ENCODE measurements around the gene HAO1.
"Not testable (repeated sequence)": the region's sequence is repeated elsewhere in the genome, so short reads cannot be mapped to it uniquely, and the experiment has no call there.

HAO1 gene

GRCh38 chr20:7856756-7857155 lies 83.5 kb downstream of the HAO1 start:
- no peaks in the 10 kb centered on the region for H3K9me3 Mint-ChIP-seq
- peaks cover 6% of the 10 kb centered on the region for H3K4me1 Mint-ChIP-seq (ENCODE audit: low read depth)
- no peak overlapping the region for H3K27ac Mint-ChIP-seq
- H3K36me3 Mint-ChIP-seq (ENCODE audit: low read depth): no peaks in the 10 kb centered on the region
- H3K27me3 Mint-ChIP-seq: no peaks in the 10 kb centered on the region
- H3K4me3 Mint-ChIP-seq: no peak overlapping the region
- intact Hi-C loops (cut with micrococcal nuclease): no loop called here

DNA sequence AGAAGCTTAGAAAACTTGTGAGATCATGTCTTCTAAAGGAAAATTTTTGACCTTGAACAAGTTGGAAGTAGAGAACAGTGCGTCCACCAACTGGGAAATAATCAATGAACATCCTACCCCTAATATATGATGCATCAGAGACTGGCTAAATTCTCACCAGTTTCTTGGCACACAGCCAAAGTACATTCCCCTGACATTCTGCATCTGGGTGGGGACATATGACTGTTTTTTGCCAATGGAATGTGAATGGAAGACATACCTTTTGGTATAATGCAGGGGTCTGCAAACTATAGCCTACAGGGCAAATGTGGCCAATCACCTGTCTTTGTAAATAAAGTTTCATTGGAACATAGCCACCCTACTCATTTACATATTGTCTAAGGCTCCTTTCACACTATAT lies 84.7 kb downstream of the HAO1 start:
- Mint-ChIP-seq H3K36me3 (ENCODE audit: low read depth) (no peaks in the 10 kb centered on the region), H3K9me3 (no peaks in the 10 kb centered on the region), H3K4me1 (ENCODE audit: low read depth) (peaks cover 6% of the 10 kb centered on the region), H3K27me3 (peaks cover 1% of the 10 kb centered on the region), H3K4me3 (no peak overlapping the region), H3K27ac (no peak overlapping the region)
- intact Hi-C loops (cut with micrococcal nuclease): no loop called here

DNA sequence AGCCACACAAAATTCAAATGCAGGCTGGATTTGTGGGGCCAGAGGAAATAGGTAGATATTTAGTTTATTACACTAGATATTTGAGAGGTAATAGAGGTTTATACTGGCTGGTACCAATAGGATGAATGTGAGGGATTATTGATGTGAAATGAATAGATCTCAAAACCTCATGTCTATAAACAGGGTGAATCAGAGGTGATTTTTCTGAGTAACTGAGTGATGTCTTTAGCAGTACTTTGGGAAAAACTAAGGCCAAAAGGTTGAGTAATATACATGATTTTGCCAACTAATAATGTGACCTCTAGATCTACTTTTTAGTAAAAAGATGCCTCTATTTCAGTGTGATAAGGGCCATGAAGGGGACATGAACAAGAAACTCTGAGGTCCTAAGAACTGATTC lies 86.8 kb downstream of the HAO1 start:
- intact Hi-C loops (cut with micrococcal nuclease): no loop called here
- H3K27ac Mint-ChIP-seq: no peak overlapping the region
- peaks cover 4% of the 10 kb centered on the region for H3K27me3 Mint-ChIP-seq
- H3K4me3 Mint-ChIP-seq: no peak overlapping the region
- H3K9me3 Mint-ChIP-seq: no peaks in the 10 kb centered on the region
- H3K4me1 Mint-ChIP-seq (ENCODE audit: low read depth): peaks cover 6% of the 10 kb centered on the region
- no peaks in the 10 kb centered on the region for H3K36me3 Mint-ChIP-seq (ENCODE audit: low read depth)

DNA sequence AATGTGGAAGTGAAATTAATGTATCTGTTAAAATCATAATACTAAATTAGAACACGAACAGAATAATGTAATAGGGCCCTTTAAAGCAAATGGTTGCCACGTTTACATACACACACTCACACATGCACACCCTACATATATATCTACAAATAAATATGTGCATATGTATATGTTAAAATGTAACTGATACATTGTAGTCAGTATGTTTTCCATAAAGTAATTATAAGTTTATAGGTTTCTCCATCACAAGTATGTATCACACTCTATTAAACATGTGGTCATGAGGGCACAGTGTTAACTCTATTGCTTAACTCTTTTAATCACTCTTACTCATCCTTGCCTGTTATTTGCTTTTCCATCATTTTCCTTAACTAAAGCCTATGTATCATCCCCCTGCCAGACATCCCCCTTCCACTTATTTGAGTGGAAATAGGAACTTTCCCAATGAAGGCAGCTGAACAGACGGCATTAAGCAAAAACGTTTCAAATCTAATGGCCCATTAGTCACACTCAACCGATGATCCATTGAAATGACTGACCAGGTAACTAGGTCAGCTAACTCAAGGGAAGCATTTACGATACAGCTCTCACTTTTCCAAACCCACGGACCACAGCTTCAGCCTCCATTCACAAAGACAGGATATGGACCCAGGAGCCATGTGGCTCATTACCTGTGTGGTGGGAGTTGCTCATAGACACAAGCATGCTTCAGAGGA lies 89.3 kb downstream of the HAO1 start:
- intact Hi-C loops (cut with micrococcal nuclease): no loop called here
- H3K27me3 Mint-ChIP-seq: peaks cover 4% of the 10 kb centered on the region
- H3K4me1 Mint-ChIP-seq (ENCODE audit: low read depth): no peaks in the 10 kb centered on the region
- no peak overlapping the region for H3K4me3 Mint-ChIP-seq
- no peak overlapping the region for H3K27ac Mint-ChIP-seq
- no peaks in the 10 kb centered on the region for H3K9me3 Mint-ChIP-seq
- H3K36me3 Mint-ChIP-seq (ENCODE audit: low read depth): no peaks in the 10 kb centered on the region

- intact Hi-C loops (cut with micrococcal nuclease): no loop called here
Measured at GRCh38 chr20:7849675-7850074, 90.6 kb downstream of the HAO1 start.

DNA sequence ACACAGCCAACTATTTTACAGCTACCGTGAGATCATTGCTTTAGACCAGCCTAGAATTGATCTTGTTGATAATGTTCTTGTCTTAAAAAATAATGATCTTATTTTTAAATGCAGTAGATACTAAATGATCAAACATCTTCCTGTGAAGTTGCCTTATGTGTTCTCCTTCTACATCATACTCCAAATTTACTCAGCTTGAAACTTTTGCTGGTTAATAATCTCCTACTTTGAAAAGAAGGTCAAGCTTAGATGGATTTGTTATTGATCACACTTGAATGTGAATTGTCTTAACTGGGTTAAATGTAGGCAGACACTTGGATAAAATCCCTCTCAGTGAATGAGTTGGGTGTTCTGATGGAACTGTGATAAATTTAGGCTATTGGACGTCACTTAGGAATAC lies 91.9 kb downstream of the HAO1 start:
- Mint-ChIP-seq H3K4me1 (ENCODE audit: low read depth) (no peaks in the 10 kb centered on the region), H3K4me3 (no peak overlapping the region), H3K9me3 (no peaks in the 10 kb centered on the region), H3K36me3 (ENCODE audit: low read depth) (no peaks in the 10 kb centered on the region), H3K27ac (no peak overlapping the region), H3K27me3 (peaks cover 4% of the 10 kb centered on the region)
- intact Hi-C loops (cut with micrococcal nuclease): no loop called here

More at GRCh38 chr20:7849675-7850074, 90.6 kb downstream of the HAO1 start:
- H3K36me3 Mint-ChIP-seq (ENCODE audit: low read depth): no peaks in the 10 kb centered on the region
- H3K27ac Mint-ChIP-seq: no peak overlapping the region
- peaks cover 4% of the 10 kb centered on the region for H3K27me3 Mint-ChIP-seq
- no peak overlapping the region for H3K4me3 Mint-ChIP-seq
- H3K9me3 Mint-ChIP-seq: no peaks in the 10 kb centered on the region
- H3K4me1 Mint-ChIP-seq (ENCODE audit: low read depth): no peaks in the 10 kb centered on the region

GRCh38 chr20:7843613-7844012 lies 96.6 kb downstream of the HAO1 start:
- intact Hi-C loops (cut with micrococcal nuclease): no loop called here
- H3K4me1 Mint-ChIP-seq (ENCODE audit: low read depth): no peaks in the 10 kb centered on the region
- H3K27ac Mint-ChIP-seq: no peak overlapping the region
- H3K36me3 Mint-ChIP-seq (ENCODE audit: low read depth): no peaks in the 10 kb centered on the region
- H3K9me3 Mint-ChIP-seq: no peaks in the 10 kb centered on the region
- peaks cover 4% of the 10 kb centered on the region for H3K27me3 Mint-ChIP-seq
- no peak overlapping the region for H3K4me3 Mint-ChIP-seq

DNA sequence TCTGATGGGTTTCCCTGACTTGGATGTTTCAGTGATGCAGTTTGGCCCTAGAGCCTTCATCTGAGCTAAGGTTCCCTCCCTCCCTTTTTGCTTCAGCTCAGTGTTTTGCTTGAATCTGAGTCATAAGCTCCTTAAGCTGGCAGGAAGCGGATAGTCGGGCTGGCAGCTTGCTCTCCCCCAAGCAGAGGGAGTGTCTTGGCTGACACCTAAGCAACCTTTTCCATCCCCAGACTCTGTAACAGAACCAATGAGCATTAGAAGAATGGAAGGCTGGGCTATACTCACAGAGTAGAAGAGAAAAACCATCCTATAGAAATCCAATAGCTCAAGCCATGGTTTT lies 98.3 kb downstream of the HAO1 start:
- Mint-ChIP-seq H3K4me1 (ENCODE audit: low read depth) (no peaks in the 10 kb centered on the region), H3K4me3 (no peak overlapping the region), H3K36me3 (ENCODE audit: low read depth) (no peaks in the 10 kb centered on the region), H3K9me3 (no peaks in the 10 kb centered on the region), H3K27me3 (peaks cover 4% of the 10 kb centered on the region), H3K27ac (no peak overlapping the region)
- intact Hi-C loops (cut with micrococcal nuclease): no loop called here

DNA sequence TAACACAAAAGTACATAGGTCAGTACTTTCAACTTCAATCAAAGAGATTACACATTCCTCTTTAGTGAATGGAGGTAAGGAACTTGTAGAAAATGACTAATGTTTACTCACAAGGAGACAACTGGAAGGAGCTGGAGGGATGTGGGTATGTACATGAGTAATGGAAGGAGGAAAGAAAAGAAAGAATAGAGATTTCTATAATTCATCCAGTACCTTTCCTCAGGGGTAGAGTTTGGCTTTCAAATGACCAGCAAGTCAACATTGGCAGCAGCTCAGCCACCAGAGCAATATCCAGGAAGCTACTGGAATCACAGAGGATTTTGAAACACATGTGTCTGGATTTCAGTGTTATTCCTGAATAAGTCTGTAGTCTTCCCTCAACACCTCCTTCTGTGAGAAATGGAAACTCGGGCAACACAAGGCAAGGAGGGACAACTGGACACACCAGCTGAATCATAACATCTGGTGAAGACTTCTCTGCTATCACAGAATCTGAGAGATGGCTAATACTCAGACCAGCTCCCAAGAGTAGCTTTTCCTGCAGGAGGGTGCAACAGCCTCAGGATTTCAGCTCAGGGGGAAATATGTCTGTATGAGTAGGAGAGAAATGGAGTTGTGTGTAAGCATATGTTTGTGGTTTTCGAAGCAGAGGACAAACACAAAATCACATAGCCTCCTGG lies 98.8 kb downstream of the HAO1 start:
- intact Hi-C loops (cut with micrococcal nuclease): no loop called here
- Mint-ChIP-seq H3K27ac (no peak overlapping the region), H3K4me3 (no peak overlapping the region), H3K9me3 (no peaks in the 10 kb centered on the region), H3K4me1 (ENCODE audit: low read depth) (no peaks in the 10 kb centered on the region), H3K36me3 (ENCODE audit: low read depth) (no peaks in the 10 kb centered on the region), H3K27me3 (peaks cover 4% of the 10 kb centered on the region)

- H3K4me1 Mint-ChIP-seq (ENCODE audit: low read depth): no peaks in the 10 kb centered on the region
- H3K9me3 Mint-ChIP-seq: peaks cover 16% of the 10 kb centered on the region
- H3K27ac Mint-ChIP-seq: no peak overlapping the region
- H3K4me3 Mint-ChIP-seq: no peak overlapping the region
- H3K27me3 Mint-ChIP-seq: no peaks in the 10 kb centered on the region
- intact Hi-C loops (cut with micrococcal nuclease): no loop called here
- H3K36me3 Mint-ChIP-seq (ENCODE audit: low read depth): no peaks in the 10 kb centered on the region
Measured at GRCh38 chr20:7836076-7836475, 104.2 kb downstream of the HAO1 start.

- H3K27me3 Mint-ChIP-seq; H3K4me3 Mint-ChIP-seq; H3K36me3 Mint-ChIP-seq (ENCODE audit: low read depth); H3K4me1 Mint-ChIP-seq (ENCODE audit: low read depth); intact Hi-C loops (cut with micrococcal nuclease); H3K27ac Mint-ChIP-seq: not testable (repeated sequence)
- peaks cover 16% of the 10 kb centered on the region for H3K9me3 Mint-ChIP-seq
Measured at GRCh38 chr20:7834441-7834840, 105.8 kb downstream of the HAO1 start.
